Colonic mucosa (tissue), 4 donors: Measurements from ENCODE around the gene CRMP1. TPM values are rescaled to one million over a fixed set of nuclear protein-coding genes. Genes with fewer than 3 reads are reported as not detected.

Source experiments
- DNase-seq: peaks from one replicate; pipeline ENCODE4 v3.0.0-alpha.2; 2020
- H3K27ac ChIP-seq: fragments of 200-600 bp; one replicate; pipeline ENCODE4 v1.8.0; 2021
- H3K27me3 ChIP-seq: fragments of 200-600 bp; one replicate; pipeline ENCODE4 v1.8.0; 2021
- H3K36me3 ChIP-seq: fragments of 200-600 bp; one replicate; pipeline ENCODE4 v1.8.0; 2021
- H3K4me1 ChIP-seq: fragments of 200-600 bp; one replicate; pipeline ENCODE4 v1.8.0; 2021; ENCODE audit warnings: mild to moderate bottlenecking
- H3K4me3 ChIP-seq: fragments of 200-600 bp; one replicate; pipeline ENCODE4 v1.8.0; 2021
- H3K9ac ChIP-seq, 2 donors: one replicate each; pipeline ENCODE4 v1.7.0; 2013; ENCODE audit warnings: control low read depth in 2 of 2, low read depth in 2 of 2, low read length in 2 of 2
- H3K9me3 ChIP-seq: fragments of 200-600 bp; one replicate; pipeline ENCODE4 v1.8.0; 2021
- intact Hi-C: fragments of 100-400 bp; cut with DNase I; formaldehyde crosslinking; loops from one replicate; pipeline ENCODE4 v1.14.1; 2022
- total RNA-seq, 2 donors: library from RNA; stranded (reverse); fragmentation: NEBNext Ultra II Directional in 1 of 2; extraction: Animal tissue kit (Norgen Biotek cat#: 25700) in 1 of 2; gene quantifications; one replicate each; pipeline ENCODE4 v1.2.1, GENCODE V29; 2021
- TF ChIP-seq, protein P1 (sequence below): fragments of 200-600 bp; IDR thresholded peaks from one replicate; pipeline ENCODE4 v1.8.0; 2022; ENCODE audit warnings: antibody characterized with exemption, mild to moderate bottlenecking
- donor health status: healthy.
- donor health status: DM: no; HTN: no; CAD: no.
- donor health status: DM: no; HTN: no; CAD: no.

Gene CRMP1
- total RNA-seq, 2 donors from 2014 or later: 0.49 to 1.2 TPM

DNA sequence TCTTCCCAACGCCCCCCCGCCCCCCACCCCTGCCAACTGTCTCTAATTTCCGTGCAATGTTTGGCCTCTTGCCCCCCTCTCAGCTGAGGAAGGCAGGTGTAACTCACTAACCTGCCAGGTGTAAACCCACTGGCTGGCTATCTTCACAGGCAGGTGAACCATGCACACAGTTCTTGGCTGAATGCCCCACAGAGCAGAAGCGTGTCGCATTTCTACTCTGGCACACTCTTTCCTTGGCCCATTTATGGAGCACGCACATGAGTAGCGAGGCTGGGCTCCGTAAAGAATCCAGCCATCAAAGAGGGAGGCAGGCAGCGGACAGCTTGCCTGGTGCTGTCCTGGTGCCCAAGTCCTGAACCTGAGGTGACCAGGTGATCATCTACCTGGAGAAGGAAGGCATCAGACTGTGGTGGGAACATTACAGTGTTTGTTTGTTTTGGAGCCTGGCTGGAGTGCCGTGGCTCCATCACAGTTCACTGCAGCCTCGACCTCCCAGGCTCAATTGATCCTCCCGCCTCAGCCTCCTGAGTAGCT, 39.2 kb upstream of the CRMP1 start:
- Histone ChIP-seq H3K27me3 (no peaks in the 10 kb centered on the region), H3K27ac (no peak overlapping the region), H3K4me1 (no peaks in the 10 kb centered on the region), H3K9me3 (no peaks in the 10 kb centered on the region), H3K9ac (no peak overlapping the region), H3K4me3 (no peak overlapping the region), H3K36me3 (no peaks in the 10 kb centered on the region)
- TF ChIP-seq, protein P1, sequence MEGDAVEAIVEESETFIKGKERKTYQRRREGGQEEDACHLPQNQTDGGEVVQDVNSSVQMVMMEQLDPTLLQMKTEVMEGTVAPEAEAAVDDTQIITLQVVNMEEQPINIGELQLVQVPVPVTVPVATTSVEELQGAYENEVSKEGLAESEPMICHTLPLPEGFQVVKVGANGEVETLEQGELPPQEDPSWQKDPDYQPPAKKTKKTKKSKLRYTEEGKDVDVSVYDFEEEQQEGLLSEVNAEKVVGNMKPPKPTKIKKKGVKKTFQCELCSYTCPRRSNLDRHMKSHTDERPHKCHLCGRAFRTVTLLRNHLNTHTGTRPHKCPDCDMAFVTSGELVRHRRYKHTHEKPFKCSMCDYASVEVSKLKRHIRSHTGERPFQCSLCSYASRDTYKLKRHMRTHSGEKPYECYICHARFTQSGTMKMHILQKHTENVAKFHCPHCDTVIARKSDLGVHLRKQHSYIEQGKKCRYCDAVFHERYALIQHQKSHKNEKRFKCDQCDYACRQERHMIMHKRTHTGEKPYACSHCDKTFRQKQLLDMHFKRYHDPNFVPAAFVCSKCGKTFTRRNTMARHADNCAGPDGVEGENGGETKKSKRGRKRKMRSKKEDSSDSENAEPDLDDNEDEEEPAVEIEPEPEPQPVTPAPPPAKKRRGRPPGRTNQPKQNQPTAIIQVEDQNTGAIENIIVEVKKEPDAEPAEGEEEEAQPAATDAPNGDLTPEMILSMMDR: no peak
- intact Hi-C loops: no loop called here
- DNase-seq: no peak

DNA sequence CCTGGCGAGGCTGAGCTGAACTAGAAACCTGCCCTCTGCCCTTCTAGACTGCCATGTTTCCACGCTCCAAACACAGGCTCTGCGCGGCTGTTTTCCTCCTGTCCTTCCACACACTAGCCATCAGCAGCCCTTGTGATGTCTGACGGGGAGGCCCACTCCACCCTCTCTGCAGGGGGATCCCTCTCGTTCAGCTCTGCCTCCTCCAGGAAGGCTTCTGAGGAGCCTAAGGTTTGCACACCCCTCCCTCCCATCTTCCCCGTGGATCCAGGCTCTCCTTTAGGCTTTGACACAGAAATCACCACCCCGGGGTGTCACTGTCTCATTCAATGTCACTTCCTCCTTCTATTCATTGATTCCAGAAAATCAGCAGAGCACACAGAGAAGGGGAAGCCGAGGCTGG, 38.6 kb upstream of the CRMP1 start:
- intact Hi-C loops: no loop called here
- no peaks in the 10 kb centered on the region for H3K27me3 ChIP-seq
- no peak overlapping the region for H3K4me3 ChIP-seq
- H3K36me3 ChIP-seq: no peaks in the 10 kb centered on the region
- no peak for DNase-seq
- H3K9me3 ChIP-seq: no peaks in the 10 kb centered on the region
- no peak overlapping the region for H3K9ac ChIP-seq
- H3K27ac ChIP-seq: no peak overlapping the region
- TF ChIP-seq, protein P1: no peak
- no peaks in the 10 kb centered on the region for H3K4me1 ChIP-seq

- TF ChIP-seq, protein P1: no peak
- Histone ChIP-seq H3K9me3 (no peaks in the 10 kb centered on the region), H3K27ac (no peak overlapping the region), H3K36me3 (no peaks in the 10 kb centered on the region), H3K9ac (no peak overlapping the region), H3K4me1 (no peaks in the 10 kb centered on the region), H3K27me3 (no peaks in the 10 kb centered on the region), H3K4me3 (no peak overlapping the region)
- no peak for DNase-seq
- intact Hi-C loops: no loop called here
Measured at GRCh38 chr4:5930876-5931275, 38.0 kb upstream of the CRMP1 start.

GRCh38 chr4:5930456-5930855, 37.6 kb upstream of the CRMP1 start:
- no peaks in the 10 kb centered on the region for H3K27me3 ChIP-seq
- TF ChIP-seq, protein P1: no peak
- no peaks in the 10 kb centered on the region for H3K36me3 ChIP-seq
- H3K9me3 ChIP-seq: no peaks in the 10 kb centered on the region
- no peak overlapping the region for H3K9ac ChIP-seq
- no peak overlapping the region for H3K27ac ChIP-seq
- no peaks in the 10 kb centered on the region for H3K4me1 ChIP-seq
- DNase-seq: no peak
- H3K4me3 ChIP-seq: no peak overlapping the region
- intact Hi-C loops: no loop called here

DNA sequence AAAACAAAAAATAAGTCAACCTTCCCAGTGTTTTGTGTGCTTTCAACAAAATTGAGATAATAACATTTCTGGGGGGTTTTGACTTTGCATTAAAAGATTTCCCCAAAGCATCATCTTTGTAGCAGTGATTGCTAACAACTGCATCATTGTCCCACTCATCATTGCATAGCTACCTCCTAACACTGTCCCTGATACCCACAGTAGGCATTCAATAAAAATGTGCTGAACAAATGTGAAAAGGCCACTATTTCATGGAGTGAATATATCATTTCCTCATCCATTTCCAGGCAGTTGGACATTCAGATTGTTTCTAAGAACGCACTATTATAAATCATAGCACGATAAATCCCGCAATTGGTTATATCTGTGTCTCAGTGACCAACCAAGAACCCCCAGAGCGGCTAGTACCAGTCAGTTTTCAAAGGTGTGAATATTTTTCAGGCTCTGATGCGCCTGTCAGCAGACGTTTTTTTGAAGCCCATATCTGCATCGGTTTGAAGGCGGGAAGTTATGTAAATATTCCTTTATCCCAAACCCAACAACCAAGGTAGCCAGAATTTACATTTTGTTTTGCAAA, 36.0 kb upstream of the CRMP1 start:
- no peaks in the 10 kb centered on the region for H3K9me3 ChIP-seq

More for the DNA sequence above, 36.0 kb upstream of the CRMP1 start:
- intact Hi-C loops: no loop called here
- H3K4me1 ChIP-seq: no peaks in the 10 kb centered on the region
- no peak overlapping the region for H3K27ac ChIP-seq
- DNase-seq: no peak
- no peak overlapping the region for H3K4me3 ChIP-seq
- no peak overlapping the region for H3K9ac ChIP-seq
- TF ChIP-seq, protein P1: no peak
- no peaks in the 10 kb centered on the region for H3K36me3 ChIP-seq
- no peaks in the 10 kb centered on the region for H3K27me3 ChIP-seq
